Measurements from ENCODE around the gene MIA.

GRCh38 chr19:40791996-40792395, 16.7 kb downstream of the MIA start:
- no peak for TF ChIP-seq REST (IDR thresholded peaks at IDR 0.05)
- no peak for TF ChIP-seq CTCF (IDR thresholded peaks at IDR 0.05; ENCODE audit: low read depth, low read length, missing input control)
- no peak for TF ChIP-seq JUND (IDR thresholded peaks at IDR 0.05)
- TF ChIP-seq SP1 (IDR thresholded peaks at IDR 0.05), result no peak
- no peak for TF ChIP-seq FOXA1 (IDR thresholded peaks at IDR 0.05)
- TF ChIP-seq RAD21 (IDR thresholded peaks at IDR 0.05), result no peak
- TF ChIP-seq GABPA (IDR thresholded peaks at IDR 0.05 in 1 of 2, conservative IDR thresholded peaks at IDR 0.05 in 1 of 2), result no peak
- TF ChIP-seq ZBTB33 (IDR thresholded peaks at IDR 0.05), result no peak
- no peak for TF ChIP-seq EGR1 (IDR thresholded peaks at IDR 0.05; ENCODE audit: low read depth in 2 of 2)
- TF ChIP-seq ATF3 (IDR thresholded peaks at IDR 0.05), result no peak
